A549 (cell line): ENCODE results near the gene TMEM116.

Experiments used
- CHD4 ChIP-seq: fragments of 200-600 bp; sonication (generic); IDR thresholded peaks from 2 replicates; pipeline ENCODE4 v1.6.1; 2016; ENCODE audit warnings: antibody characterized with exemption, mild to moderate bottlenecking, borderline replicate concordance
- CTCF ChIP-seq: fragments of >200 bp; sonication (Bioruptor Twin); formaldehyde crosslinking; IDR thresholded peaks from 3 replicates; pipeline ENCODE4 v1.5.1; 2016
- GATA3 ChIP-seq: IDR thresholded peaks from 2 replicates; pipeline ENCODE4 v1.6.1; 2012; ENCODE audit warnings: borderline replicate concordance
- HDAC2 ChIP-seq: fragments of 200-600 bp; sonication (generic); IDR thresholded peaks from 2 replicates; pipeline ENCODE4 v1.6.1; 2016
- JUN ChIP-seq, 2 experiments: fragments of >200 bp; sonication (Bioruptor Twin); formaldehyde crosslinking; IDR thresholded peaks; 2 replicates in 1 of 2; 3 replicates in 1 of 2; pipeline ENCODE4 v1.6.1; 2016 to 2017
- JUNB ChIP-seq: fragments of >200 bp; sonication (Bioruptor Twin); formaldehyde crosslinking; IDR thresholded peaks from 2 replicates; pipeline ENCODE4 v1.6.1; 2016
- MAX ChIP-seq: IDR thresholded peaks from 2 replicates; pipeline ENCODE4 v1.6.1; 2012
- SMC3 ChIP-seq: fragments of >200 bp; sonication (Bioruptor Twin); formaldehyde crosslinking; IDR thresholded peaks from 3 replicates; pipeline ENCODE4 v1.6.1; 2018; ENCODE audit warnings: inconsistent platforms

GRCh38 chr12:111893287-111893686, 119.7 kb downstream of the TMEM116 start:
- TF ChIP-seq MAX (no peak), CHD4 (no peak), CTCF (no peak), GATA3 (no peak), JUN (IDR thresholded peaks at IDR 0.05) (no peak), JUNB (no peak), SMC3 (no peak), HDAC2 (no peak)
